SK-N-SH treated with all-trans-retinoic acid at 6 μM for 48 hours (cell line): Measurements from ENCODE around the gene ELFN2.

Experiments
- ATAC-seq: fragments of 200-7000 bp; cut with Tn5 transposase; 3 replicates; pipeline ENCODE4 v1.9.1; 2020; ENCODE audit warnings: mild to moderate bottlenecking, moderate library complexity
- BACH2 ChIP-seq: fragments of 250-450 bp; sonication (Bioruptor Pico); IDR thresholded peaks from 2 replicates; pipeline ENCODE4 v1.9.0; 2021; ENCODE audit warnings: mild to moderate bottlenecking, borderline replicate concordance
- CREB5 ChIP-seq: fragments of 250-450 bp; sonication (Bioruptor Pico); IDR thresholded peaks from 2 replicates; pipeline ENCODE4 v1.5.1; 2020; ENCODE audit warnings: low read depth, mild to moderate bottlenecking, moderate library complexity
- CSDC2 ChIP-seq: fragments of 250-450 bp; sonication (Bioruptor Pico); IDR thresholded peaks from 2 replicates; pipeline ENCODE4 v1.5.0; 2020; ENCODE audit warnings: mild to moderate bottlenecking, moderate library complexity
- CSRNP3 ChIP-seq: fragments of 250-450 bp; sonication (Bioruptor Pico); IDR thresholded peaks from 2 replicates; pipeline ENCODE4 v1.5.1; 2021; ENCODE audit warnings: mild to moderate bottlenecking, moderate library complexity
- ESRRG ChIP-seq: fragments of 250-450 bp; sonication (Bioruptor Pico); IDR thresholded peaks from 2 replicates; pipeline ENCODE4 v1.6.1; 2021; ENCODE audit warnings: mild to moderate bottlenecking
- GLIS3 ChIP-seq: fragments of 250-450 bp; sonication (Bioruptor Pico); IDR thresholded peaks from 2 replicates; pipeline ENCODE4 v1.5.0; 2020; ENCODE audit warnings: mild to moderate bottlenecking, moderate library complexity
- ISL1 ChIP-seq: fragments of 250-450 bp; sonication (Bioruptor Pico); IDR thresholded peaks from 2 replicates; pipeline ENCODE4 v2.1.2; 2022; ENCODE audit warnings: mild to moderate bottlenecking, moderate library complexity
- OSR1 ChIP-seq: fragments of 250-450 bp; sonication (Bioruptor Pico); IDR thresholded peaks from 2 replicates; pipeline ENCODE4 v1.8.0; 2022; ENCODE audit warnings: moderate library complexity, mild to moderate bottlenecking, inconsistent platforms
- POU6F1 ChIP-seq: fragments of 250-450 bp; sonication (Bioruptor Pico); IDR thresholded peaks from 2 replicates; pipeline ENCODE4 v1.8.0; 2021; ENCODE audit warnings: low read depth, mild to moderate bottlenecking, moderate library complexity, borderline replicate concordance
- PPARA ChIP-seq: fragments of 250-450 bp; sonication (Bioruptor Pico); IDR thresholded peaks from 2 replicates; pipeline ENCODE4 v1.5.0; 2020; ENCODE audit warnings: mild to moderate bottlenecking, borderline replicate concordance
- RARB ChIP-seq: fragments of 250-450 bp; sonication (Bioruptor Pico); IDR thresholded peaks from 2 replicates; pipeline ENCODE4 v1.8.0; 2021; ENCODE audit warnings: mild to moderate bottlenecking, moderate library complexity
- SNAI2 ChIP-seq: fragments of 250-450 bp; sonication (Bioruptor Pico); IDR thresholded peaks from 2 replicates; pipeline ENCODE4 v1.5.0; 2020; ENCODE audit warnings: mild to moderate bottlenecking, moderate library complexity
- TCF4 ChIP-seq: fragments of 250-450 bp; sonication (Bioruptor Pico); IDR thresholded peaks from 2 replicates; pipeline ENCODE4 v1.8.0; 2021; ENCODE audit warnings: mild to moderate bottlenecking, moderate library complexity, borderline replicate concordance
- TOX ChIP-seq: fragments of 250-450 bp; sonication (Bioruptor Pico); IDR thresholded peaks from 2 replicates; pipeline ENCODE4 v1.8.0; 2021; ENCODE audit warnings: mild to moderate bottlenecking, moderate library complexity, borderline replicate concordance
- ZC3H10 ChIP-seq: fragments of 250-450 bp; sonication (Bioruptor Pico); IDR thresholded peaks from 2 replicates; pipeline ENCODE4 v1.5.1; 2021; ENCODE audit warnings: mild to moderate bottlenecking, moderate library complexity
- ZNF565 ChIP-seq: fragments of 450-650 bp; formaldehyde crosslinking; conservative IDR thresholded peaks from 2 replicates; pipeline ENCODE4 v1.5.0; 2020; ENCODE audit warnings: low read depth, mild to moderate bottlenecking, moderate library complexity
- ZNF70 ChIP-seq: fragments of 450-650 bp; formaldehyde crosslinking; IDR thresholded peaks from 2 replicates; pipeline ENCODE4 v1.5.0; 2020; ENCODE audit warnings: mild to moderate bottlenecking, moderate library complexity
- ZNF8 ChIP-seq: fragments of 450-650 bp; formaldehyde crosslinking; IDR thresholded peaks from 2 replicates; pipeline ENCODE4 v1.5.0; 2020; ENCODE audit warnings: mild to moderate bottlenecking, moderate library complexity

ELFN2 gene

GRCh38 chr22:37371491-37371890 is 55.8 kb downstream of the ELFN2 start (continued):
- no peak for TF ChIP-seq TOX
- TF ChIP-seq CSDC2 (CRISPR knock-in tag): no peak
- TF ChIP-seq OSR1 (CRISPR knock-in tag): no peak
- TF ChIP-seq ZNF8 (CRISPR knock-in tag): no peak

- TF ChIP-seq TOX (no peak), TCF4 (CRISPR knock-in tag) (no peak), CSRNP3 (no peak), ZC3H10 (no peak)
- no peak for ATAC-seq
Observed at GRCh38 chr22:37370306-37370979, 56.8 kb downstream of the ELFN2 start.

- ATAC-seq: no peak
- TF ChIP-seq ZNF8 (CRISPR knock-in tag): no peak
- TF ChIP-seq CREB5 (CRISPR knock-in tag): no peak
- no peak for TF ChIP-seq CSRNP3
- TF ChIP-seq ZNF70 (CRISPR knock-in tag): no peak
- TF ChIP-seq ZC3H10: no peak
- TF ChIP-seq RARB (CRISPR knock-in tag): no peak
- TF ChIP-seq BACH2 (CRISPR knock-in tag): no peak
- no peak for TF ChIP-seq SNAI2 (CRISPR knock-in tag)
- TF ChIP-seq ESRRG: no peak
- TF ChIP-seq POU6F1 (CRISPR knock-in tag): no peak
- TF ChIP-seq ZNF565 (CRISPR knock-in tag): no peak
- no peak for TF ChIP-seq TCF4 (CRISPR knock-in tag)
Observed at GRCh38 chr22:37369483-37369882, 57.8 kb downstream of the ELFN2 start.

GRCh38 chr22:37368058-37368457 is 59.2 kb downstream of the ELFN2 start:
- TF ChIP-seq CREB5 (CRISPR knock-in tag): no peak
- no peak for TF ChIP-seq CSRNP3
- no peak for TF ChIP-seq ZC3H10
- no peak for TF ChIP-seq ZNF8 (CRISPR knock-in tag)
- no peak for TF ChIP-seq GLIS3 (CRISPR knock-in tag)
- TF ChIP-seq BACH2 (CRISPR knock-in tag): no peak
- TF ChIP-seq CSDC2 (CRISPR knock-in tag): no peak
- no peak for TF ChIP-seq RARB (CRISPR knock-in tag)
- TF ChIP-seq POU6F1 (CRISPR knock-in tag): no peak
- TF ChIP-seq ESRRG: no peak
- no peak for TF ChIP-seq ISL1 (CRISPR knock-in tag)
- no peak for TF ChIP-seq TOX
- TF ChIP-seq PPARA (CRISPR knock-in tag): no peak
- TF ChIP-seq, all 23 proteins: peak for 0
- no peak for ATAC-seq
